Transverse colon (tissue), 4 donors: Measurements from ENCODE around the gene SYT17. TPM values are rescaled to one million over a fixed set of nuclear protein-coding genes. Genes with fewer than 3 reads are reported as not detected.

Source experiments
- DNase-seq: peaks from one replicate; pipeline ENCODE4 v3.0.0-alpha.2; 2019
- H3K27ac ChIP-seq, 4 donors: fragments of 200-600 bp; sonication (generic); 2 replicates each; pipeline ENCODE4 v1.5.1; 2016 to 2018; ENCODE audit warnings: inconsistent platforms in 4 of 4
- H3K27me3 ChIP-seq: fragments of 200-600 bp; sonication (generic); 2 replicates; pipeline ENCODE4 v1.5.1; 2017; ENCODE audit warnings: inconsistent platforms
- H3K36me3 ChIP-seq, 4 donors: fragments of 200-600 bp; sonication (generic); 2 replicates each; pipeline ENCODE4 v1.5.1; 2017 to 2019; ENCODE audit warnings: inconsistent platforms in 4 of 4
- H3K4me1 ChIP-seq, 4 donors: fragments of 200-600 bp; sonication (generic); 2 replicates each; pipeline ENCODE4 v1.5.1; 2017 to 2020; ENCODE audit warnings: inconsistent platforms in 4 of 4
- H3K4me3 ChIP-seq, 4 donors: fragments of 200-600 bp; sonication (generic); 1 replicate in 1 of 4; 2 replicates in 3 of 4; pipeline versions ENCODE4 v1.5.1 to v1.6.1; 2017 to 2019; ENCODE audit warnings: inconsistent platforms in 4 of 4
- H3K9me3 ChIP-seq, 2 donors: fragments of 200-600 bp; sonication (generic); 2 replicates each; pipeline ENCODE4 v1.5.1; 2017 to 2019; ENCODE audit warnings: inconsistent platforms in 2 of 2
- CTCF ChIP-seq, 5 experiments: fragments of 200-600 bp in 3 of 5; fragments of 450-650 bp in 2 of 5; sonication (generic) in 3 of 5; IDR thresholded peaks; 1 replicate in 2 of 5; 2 replicates in 3 of 5; pipeline ENCODE4 v1.5.1; 2016 to 2017; ENCODE audit warnings: antibody characterized with exemption in 5 of 5, inconsistent platforms in 3 of 5, mild to moderate bottlenecking in 2 of 5, moderate library complexity in 1 of 5
- EP300 ChIP-seq: sonication (generic); formaldehyde crosslinking; IDR thresholded peaks from one replicate; pipeline ENCODE4 v1.6.1; 2017; ENCODE audit warnings: antibody characterized with exemption, low read depth
- POLR2A ChIP-seq: fragments of 450-650 bp; IDR thresholded peaks from one replicate; pipeline ENCODE4 v1.6.1; 2016; ENCODE audit warnings: antibody characterized with exemption, mild to moderate bottlenecking, moderate library complexity
- POLR2AphosphoS5 ChIP-seq, 3 donors: sonication (generic); formaldehyde crosslinking; IDR thresholded peaks; one replicate each; pipeline ENCODE4 v1.6.1; 2016; ENCODE audit warnings: antibody characterized with exemption in 3 of 3
- WGBS, 2 donors: methylation state at CpG; one replicate each; pipeline ENCODE4 v1.1.5; 2018; ENCODE audit warnings: low coverage in 1 of 2; 5-methylcytosine and 5-hydroxymethylcytosine counted together
- in situ Hi-C, 4 donors: fragments of 200-750 bp; cut with MboI; loops; one replicate each; pipeline versions ENCODE4 v1.15.0 to v1.15.1; 2017; ENCODE audit warnings: low sequenced_read_pairs in 3 of 4, low pct_ligation_motif_present in 1 of 4, low pct_unique_long_range_greater_than_20kb in 1 of 4
- intact Hi-C: fragments of 100-400 bp; cut with DNase I; formaldehyde crosslinking; loops from one replicate; pipeline ENCODE4 v1.15.1; 2023; ENCODE audit warnings: low total_unique reads
- total RNA-seq, 4 donors: library from RNA; depleted of rRNA; stranded (reverse); fragments of >200 nt; gene quantifications; one replicate each; pipeline ENCODE4 v1.1.0, GENCODE V29; 2016

Gene SYT17
- total RNA-seq, 4 donors from 2014 or later = 9.1 to 51.7 (median 19.1) TPM

GRCh38 chr16:19210968-19211367, 42.9 kb downstream of the SYT17 start:
- 62 to 81% methylated on average over 8 to 12 of the region's 12 CpGs for WGBS, 2 donors
- Histone ChIP-seq H3K4me3 (no peak overlapping the region), H3K27ac (no peak overlapping the region), H3K27me3 (no peaks in the 10 kb centered on the region), H3K4me1 (no peaks in the 10 kb centered on the region), H3K36me3 (no peaks in the 10 kb centered on the region), H3K9me3 (no peaks in the 10 kb centered on the region)
- TF ChIP-seq POLR2AphosphoS5 (IDR thresholded peaks at IDR 0.05) (no peak), POLR2A (no peak), EP300 (no peak), CTCF (IDR thresholded peaks at IDR 0.05) (no peak)
- intact Hi-C loops = no loop called here
- DNase-seq = no peak
- in situ Hi-C loops = no loop called here

GRCh38 chr16:19212059-19212458, 44.0 kb downstream of the SYT17 start:
- DNase-seq = no peak
- in situ Hi-C loops (no loop called here), intact Hi-C loops (no loop called here)
- no peaks in the 10 kb centered on the region for H3K4me1 ChIP-seq
- WGBS, 2 donors = 91% methylated on average over 5 of the region's 5 CpGs; no CpG with 5 or more reads in 1 of the 2 donors
- H3K27ac ChIP-seq = no peak overlapping the region
- TF ChIP-seq POLR2AphosphoS5 (IDR thresholded peaks at IDR 0.05) = no peak
- TF ChIP-seq POLR2A = no peak
- no peak for TF ChIP-seq EP300
- TF ChIP-seq CTCF (IDR thresholded peaks at IDR 0.05) = no peak
- H3K27me3 ChIP-seq = no peaks in the 10 kb centered on the region
- H3K9me3 ChIP-seq = no peaks in the 10 kb centered on the region
- no peak overlapping the region for H3K4me3 ChIP-seq
- H3K36me3 ChIP-seq = no peaks in the 10 kb centered on the region

GRCh38 chr16:19213885-19214284, 45.8 kb downstream of the SYT17 start:
- H3K9me3 ChIP-seq = no peaks in the 10 kb centered on the region
- H3K4me1 ChIP-seq = no peaks in the 10 kb centered on the region
- no peak for TF ChIP-seq EP300
- TF ChIP-seq CTCF (IDR thresholded peaks at IDR 0.05) = no peak
- TF ChIP-seq POLR2A = no peak
- TF ChIP-seq POLR2AphosphoS5 (IDR thresholded peaks at IDR 0.05) = no peak
- H3K27ac ChIP-seq = no peak overlapping the region
- DNase-seq = no peak
- no peaks in the 10 kb centered on the region for H3K36me3 ChIP-seq
- no peak overlapping the region for H3K4me3 ChIP-seq
- intact Hi-C loops = no loop called here
- no peaks in the 10 kb centered on the region for H3K27me3 ChIP-seq
- in situ Hi-C loops = no loop called here

GRCh38 chr16:19215705-19216104, 47.7 kb downstream of the SYT17 start:
- H3K4me1 ChIP-seq = no peaks in the 10 kb centered on the region
- H3K4me3 ChIP-seq = no peak overlapping the region
- intact Hi-C loops = no loop called here
- no peak for DNase-seq
- no peaks in the 10 kb centered on the region for H3K36me3 ChIP-seq
- TF ChIP-seq CTCF (IDR thresholded peaks at IDR 0.05) = no peak
- no peak for TF ChIP-seq EP300
- no peak for TF ChIP-seq POLR2A
- TF ChIP-seq POLR2AphosphoS5 (IDR thresholded peaks at IDR 0.05) = no peak
- H3K9me3 ChIP-seq = no peaks in the 10 kb centered on the region
- H3K27ac ChIP-seq = no peak overlapping the region
- WGBS, 2 donors = 88 to 92% methylated on average over 5 of the region's 5 CpGs
- no peaks in the 10 kb centered on the region for H3K27me3 ChIP-seq
- in situ Hi-C loops = no loop called here
